ENCODE results near the gene EPO.

- TF ChIP-seq CTCF (IDR thresholded peaks at IDR 0.05; ENCODE audit: insufficient read depth, low read length) = no peak
- no peak for TF ChIP-seq POLR2AphosphoS5 (IDR thresholded peaks at IDR 0.05; ENCODE audit: low read depth)
- TF ChIP-seq REST (IDR thresholded peaks at IDR 0.05; ENCODE audit: insufficient replicate concordance, low read depth) = no peak
- TF ChIP-seq GABPA (IDR thresholded peaks at IDR 0.05; ENCODE audit: low read depth) = no peak
- TF ChIP-seq SPI1 (IDR thresholded peaks at IDR 0.05; ENCODE audit: borderline replicate concordance, low read depth) = no peak
Observed at GRCh38 chr7:100763556-100764140, 43.4 kb downstream of the EPO start.
